Right ventricle myocardium inferior (tissue), 1 donor: ENCODE measurements around the gene CST6. TPM values are rescaled to one million over a fixed set of nuclear protein-coding genes. Genes with fewer than 3 reads are reported as not detected.

Source experiments
- ATAC-seq: fragments of 200-7000 bp; cut with Tn5 transposase; one replicate; pipeline ENCODE4 v1.9.1; 2020; ENCODE audit warnings: mild to moderate bottlenecking, moderate library complexity
- DNase-seq: peaks from one replicate; pipeline ENCODE4 v3.0.0; 2021; ENCODE audit errors: missing footprints
- intact Hi-C: fragments of 100-400 bp; cut with DNase I; formaldehyde crosslinking; loops from one replicate; pipeline ENCODE4 v1.11.0; 2022
- long read RNA-seq: library from polyadenylated mRNA; unstranded; transcript quantifications from one replicate; pipeline ENCODE4 v2.0.0, GENCODE V29; 2021
- total RNA-seq: library from RNA; stranded (reverse); fragmentation: NEBNext Ultra II Directional; extraction: Animal tissue kit (Norgen Biotek cat#: 25700); gene quantifications from one replicate; pipeline ENCODE4 v1.2.1, GENCODE V29; 2021
- donor health status: DM: no; HTN: yes; CAD: no; lungs with severe emphysema.

Gene CST6, protein sequence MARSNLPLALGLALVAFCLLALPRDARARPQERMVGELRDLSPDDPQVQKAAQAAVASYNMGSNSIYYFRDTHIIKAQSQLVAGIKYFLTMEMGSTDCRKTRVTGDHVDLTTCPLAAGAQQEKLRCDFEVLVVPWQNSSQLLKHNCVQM
- not detected for total RNA-seq
- long read RNA-seq, result 0 reads

GRCh38 chr11:66011785-66012303 is at the start of gene CST6:
TSS of gene CST6 (plus strand) at chr11:66012008. CDS start at chr11:66012045, 37 bp downstream.
- no peak for DNase-seq
- ATAC-seq, result no peak
- intact Hi-C loops, result no loop called here

DNA sequence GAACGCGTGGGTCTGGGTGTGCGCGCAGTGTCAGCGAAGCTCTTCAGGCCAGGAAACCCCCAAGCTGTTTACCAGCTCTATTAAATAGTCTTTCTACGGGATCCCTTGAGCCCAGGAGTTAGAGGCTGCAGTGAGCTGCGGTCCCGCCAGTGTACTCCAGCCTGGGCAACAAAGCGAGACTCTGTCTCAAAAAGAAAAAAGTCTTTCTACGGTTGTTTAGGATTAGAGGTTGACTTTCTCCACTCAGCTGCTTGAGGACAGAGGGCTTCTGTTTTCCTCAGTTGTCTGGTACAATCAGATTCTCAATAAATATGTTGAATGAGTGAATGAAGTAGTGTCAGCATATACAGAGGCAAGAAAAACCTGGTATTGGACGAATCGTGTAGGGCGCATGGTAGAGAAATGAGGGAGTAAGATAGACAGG is 49.7 kb upstream of the CST6 start:
- no peak for DNase-seq
- intact Hi-C loops, result loop anchor here (10.0 kb wide), 1 partner anchor 107 kb away; the partner anchor contains the start of gene CFL1
- ATAC-seq, result no peak

- intact Hi-C loops, result loop anchor here (10.0 kb wide), 1 partner anchor 110 kb away; the partner anchor contains the start of gene CFL1
- no peak for DNase-seq
- ATAC-seq, result no peak
Observed at GRCh38 chr11:65964906-65965305, 46.9 kb upstream of the CST6 start.

DNA sequence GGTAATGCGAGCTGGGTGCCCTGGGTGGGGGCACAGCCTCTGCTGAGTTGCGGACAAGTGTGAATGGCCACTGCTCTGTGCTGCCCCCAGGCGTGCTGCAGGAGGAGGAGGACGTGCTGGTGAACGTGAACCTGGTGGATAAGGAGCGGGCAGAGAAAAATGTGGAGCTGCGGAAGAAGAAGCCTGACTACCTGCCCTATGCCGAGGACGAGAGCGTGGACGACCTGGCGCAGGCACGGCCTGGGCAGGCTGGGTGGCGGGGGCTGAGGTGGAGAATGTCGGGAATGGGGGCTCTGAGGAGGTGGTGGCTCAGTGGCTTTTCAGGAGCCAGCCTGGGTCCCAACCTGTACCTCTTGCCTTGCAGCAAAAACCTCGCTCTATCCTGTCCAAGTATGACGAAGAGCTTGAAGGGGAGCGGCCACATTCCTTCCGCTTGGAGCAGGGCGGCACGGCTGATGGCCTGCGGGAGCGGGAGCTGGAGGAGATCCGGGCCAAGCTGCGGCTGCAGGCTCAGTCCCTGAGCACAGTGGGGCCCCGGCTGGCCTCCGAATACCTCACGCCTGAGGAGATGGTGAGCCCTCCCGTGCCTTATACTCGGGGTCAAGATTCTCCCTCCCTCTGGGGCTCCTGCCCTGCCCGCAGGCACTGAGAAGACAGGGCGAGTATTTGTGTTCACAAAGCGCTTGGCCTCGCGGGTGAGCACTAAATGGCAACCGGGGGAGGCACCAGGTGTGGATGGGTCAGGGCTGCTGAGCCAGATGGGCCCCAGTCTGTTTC is 45.6 kb upstream of the CST6 start:
- intact Hi-C loops, result loop anchor here (10.0 kb wide), 1 partner anchor 111 kb away; the partner anchor contains the start of gene CFL1
- no peak for ATAC-seq
- DNase-seq, result no peak

GRCh38 chr11:65967329-65967934 is 44.4 kb upstream of the CST6 start:
- ATAC-seq (no peak), DNase-seq (no peak)
- intact Hi-C loops, result loop anchor here (10.0 kb wide), 1 partner anchor 113 kb away; the partner anchor contains the start of gene CFL1

GRCh38 chr11:65968600-65969482 is 43.0 kb upstream of the CST6 start:
- intact Hi-C loops, result loop anchor here (10.0 kb wide), 1 partner anchor 114 kb away; the partner anchor contains the start of gene CFL1
- DNase-seq (no peak), ATAC-seq (no peak)

GRCh38 chr11:65972116-65972515 is 39.7 kb upstream of the CST6 start:
- intact Hi-C loops, result no loop called here
- ATAC-seq (no peak), DNase-seq (no peak)

- no peak for ATAC-seq
- intact Hi-C loops, result no loop called here
- no peak for DNase-seq
Observed at GRCh38 chr11:65973439-65974110, 38.2 kb upstream of the CST6 start.

DNA sequence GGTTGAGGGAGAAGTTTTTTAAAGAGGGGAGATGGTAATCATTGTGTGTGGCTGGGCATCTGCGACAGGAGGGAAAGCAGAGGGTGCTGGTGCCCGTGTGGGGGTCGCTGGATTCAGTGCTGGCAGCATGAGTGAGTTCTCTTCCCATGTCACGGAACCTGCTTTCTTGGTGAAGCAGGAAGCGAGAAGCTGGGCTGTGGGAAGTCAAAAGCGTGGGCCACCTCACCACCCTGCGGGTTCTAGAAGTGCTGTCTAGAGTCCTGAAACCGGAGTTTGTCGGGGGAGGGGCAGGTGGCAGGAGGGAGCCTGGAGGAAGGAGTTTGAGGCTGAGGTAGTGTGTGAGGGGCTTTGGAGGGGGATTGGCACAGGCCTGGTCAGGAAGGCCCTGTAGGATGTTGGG is 36.0 kb upstream of the CST6 start:
- intact Hi-C loops, result no loop called here
- no peak for ATAC-seq
- no peak for DNase-seq

- ATAC-seq, result no peak
- intact Hi-C loops, result no loop called here
- no peak for DNase-seq
Observed at GRCh38 chr11:65976216-65977176, 35.3 kb upstream of the CST6 start.

DNA sequence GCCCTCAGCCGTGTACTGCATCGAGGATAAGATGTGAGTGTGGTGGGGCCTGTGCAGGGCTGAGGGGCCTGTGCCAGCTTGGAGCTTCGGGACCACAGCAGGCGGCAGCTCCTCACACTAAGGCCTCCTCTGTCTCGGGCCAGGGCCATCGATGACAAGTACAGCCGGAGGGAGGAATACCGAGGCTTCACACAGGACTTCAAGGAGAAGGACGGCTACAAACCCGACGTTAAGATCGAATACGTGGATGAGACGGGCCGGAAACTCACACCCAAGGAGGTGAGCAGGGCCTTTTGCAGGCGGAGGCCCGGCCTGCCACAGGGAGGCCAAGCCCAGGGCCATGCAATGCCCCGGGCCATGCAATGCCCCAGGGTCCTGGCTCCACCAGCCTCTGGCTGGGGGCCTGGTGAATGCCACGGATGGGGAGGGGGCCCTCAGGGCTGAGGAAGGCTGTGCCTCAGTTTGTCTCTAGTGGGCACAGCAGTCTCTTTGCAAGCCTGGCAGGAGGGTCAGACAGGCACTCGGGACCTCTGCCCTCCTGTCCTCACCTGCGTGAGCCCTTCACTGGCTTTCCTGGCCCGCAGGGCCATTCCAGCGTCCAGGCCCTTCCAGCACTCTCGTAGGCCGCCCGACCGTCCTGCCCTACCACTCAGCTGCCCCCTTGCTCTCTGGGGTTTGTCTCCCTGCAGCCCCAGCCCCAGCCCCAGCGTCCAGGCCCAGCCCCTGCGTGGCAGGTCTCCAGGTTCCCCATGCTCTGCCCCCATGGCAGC is 34.0 kb upstream of the CST6 start:
- intact Hi-C loops, result no loop called here
- ATAC-seq, result peak; percentile 32
- no peak for DNase-seq

- DNase-seq, result no peak
- ATAC-seq, result no peak
- intact Hi-C loops, result no loop called here
Observed at GRCh38 chr11:65978391-65979238, 33.2 kb upstream of the CST6 start.

DNA sequence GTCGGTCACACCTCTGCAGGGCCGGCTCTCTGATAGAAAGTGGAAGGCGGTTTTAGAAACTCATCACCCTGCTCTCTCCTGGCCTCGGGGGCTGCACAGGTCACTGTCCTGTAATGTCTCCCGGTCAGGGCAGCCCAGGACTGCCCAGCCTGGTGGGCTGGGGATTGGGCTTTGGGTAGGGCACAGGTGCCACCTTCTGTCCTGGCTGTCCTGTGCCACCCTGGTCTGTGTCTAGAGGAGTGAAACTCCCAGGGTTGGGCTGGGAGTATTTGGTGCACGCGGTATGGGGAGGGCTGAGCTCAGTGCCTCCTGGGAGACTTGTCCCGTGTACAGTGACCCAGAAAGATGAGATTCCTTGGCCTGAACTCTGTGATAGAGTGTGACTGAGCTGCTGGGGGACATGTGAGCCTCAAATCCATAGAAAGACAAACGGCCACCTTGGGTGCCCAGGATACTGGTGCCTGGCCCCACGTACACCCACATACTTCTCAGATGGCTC is 32.5 kb upstream of the CST6 start:
- no peak for DNase-seq
- intact Hi-C loops, result no loop called here
- no peak for ATAC-seq

DNA sequence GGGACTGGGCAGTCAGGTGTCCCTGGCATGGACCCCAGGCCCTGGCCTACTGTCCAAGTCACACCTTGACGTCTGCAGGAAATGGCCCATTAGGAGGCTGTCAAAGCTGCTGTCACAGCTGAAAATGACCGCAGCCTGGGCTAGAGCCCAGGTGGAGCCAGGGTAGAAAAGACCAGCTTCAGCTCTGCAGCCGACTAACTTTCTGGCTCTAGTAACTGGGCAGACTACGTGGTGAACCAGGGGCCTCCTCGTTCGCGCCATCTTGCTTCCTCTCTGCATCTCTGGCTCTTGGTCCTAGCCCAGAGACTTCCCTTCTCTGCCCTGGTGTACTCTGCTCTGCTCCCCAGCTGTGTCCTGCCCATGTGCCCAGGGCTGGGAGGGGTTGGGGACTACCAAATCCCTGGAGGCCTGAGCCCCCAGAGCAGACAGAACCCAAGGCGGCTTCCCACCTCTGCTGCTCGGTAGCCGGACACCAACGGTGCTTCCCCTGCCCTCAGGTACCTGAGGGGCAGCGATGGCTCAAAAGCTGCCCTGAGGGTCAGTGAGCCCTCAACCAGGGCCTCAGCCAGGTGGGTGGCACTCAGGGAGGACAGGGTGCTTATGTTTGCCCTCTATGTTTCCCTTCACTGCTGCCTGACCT is 30.6 kb upstream of the CST6 start:
- no peak for ATAC-seq
- intact Hi-C loops, result no loop called here

More for the DNA sequence above, 30.6 kb upstream of the CST6 start:
- no peak for DNase-seq
